B cell (primary cell): Measurements from ENCODE around the gene RAB2B. TPM values are rescaled to one million over a fixed set of nuclear protein-coding genes. Genes with fewer than 3 reads are reported as not detected.
A peak's percentile ranks its signal among the peaks of the same experiment; 100 is the strongest.
"Not testable (repeated sequence)": the region's sequence is repeated elsewhere in the genome, so short reads cannot be mapped to it uniquely, and the experiment has no call there.

Experiments
- ATAC-seq: fragments of 200-7000 bp; cut with Tn5 transposase; one replicate; pipeline ENCODE4 v1.10.0; 2021; ENCODE audit warnings: low read depth, mild to moderate bottlenecking, moderate number of reproducible peaks, moderate library complexity
- CTCF ChIA-PET: fragments of 350-600 bp; sonication (Branson Sonifier 250); formaldehyde crosslinking; loops from one replicate; lab custom pipeline; 2021; ENCODE audit warnings: antibody characterized with exemption, inconsistent platforms; lab: Charles Lee
- POLR2A ChIA-PET: fragments of 350-600 bp; sonication (Branson Sonifier 250); formaldehyde crosslinking; loops from one replicate; lab custom pipeline; 2021; ENCODE audit warnings: antibody characterized with exemption; lab: Charles Lee
- DNase-seq: peaks from one replicate; pipeline ENCODE4 v3.0.0; 2013
- H2AFZ ChIP-seq: 2 replicates; pipeline ENCODE4 v1.6.1; 2012; ENCODE audit warnings: mild to moderate bottlenecking, low read depth, low read length; ENCODE audit not compliant: insufficient read depth, poor library complexity, severe bottlenecking
- H3K27ac ChIP-seq, 2 donors: 1 replicate in 1 of 2; 2 replicates in 1 of 2; pipeline ENCODE4 v1.5.1; 2012 to 2013; ENCODE audit warnings: low read length in 2 of 2, mild to moderate bottlenecking in 2 of 2, moderate library complexity in 1 of 2
- H3K27me3 ChIP-seq, 4 experiments: fragments of 200-600 bp in 1 of 4; sonication (generic) in 1 of 4; replicated peaks in 1 of 4; 1 replicate in 2 of 4; 2 replicates in 2 of 4; pipeline versions ENCODE4 v1.6.1 to v1.7.0; 2013 to 2016; ENCODE audit warnings: low read length in 3 of 4, mild to moderate bottlenecking in 2 of 4, mixed read lengths in 1 of 4, moderate library complexity in 1 of 4; ENCODE audit not compliant: insufficient read depth in 4 of 4, control insufficient read depth in 3 of 4; ENCODE audit errors: control extremely low read depth in 1 of 4
- H3K36me3 ChIP-seq, 2 experiments: replicated peaks in 1 of 2; 1 replicate in 1 of 2; 2 replicates in 1 of 2; pipeline versions ENCODE4 v1.6.1 to v1.7.1; 2013; ENCODE audit warnings: low read length in 1 of 2; ENCODE audit not compliant: insufficient read depth in 2 of 2, control insufficient read depth in 1 of 2; ENCODE audit errors: control extremely low read depth in 1 of 2, extremely low read depth in 1 of 2
- H3K4me1 ChIP-seq, 2 donors: fragments of 200-600 bp in 1 of 2; sonication (generic) in 1 of 2; 1 replicate in 1 of 2; 2 replicates in 1 of 2; pipeline versions ENCODE4 v1.5.1 to v1.6.1; 2013 to 2017; ENCODE audit warnings: low read length in 2 of 2; ENCODE audit not compliant: control insufficient read depth in 2 of 2, insufficient read depth in 2 of 2
- H3K4me2 ChIP-seq: replicated peaks from 2 replicates; pipeline ENCODE3; 2012; ENCODE audit warnings: mild to moderate bottlenecking, low read depth, low read length; ENCODE audit not compliant: poor library complexity, severe bottlenecking
- H3K4me3 ChIP-seq, 5 experiments: fragments of 200-600 bp in 1 of 5; sonication (generic) in 1 of 5; 1 replicate in 3 of 5; 2 replicates in 2 of 5; pipeline versions ENCODE4 v1.5.1 to v1.7.0; 2011 to 2016; ENCODE audit warnings: low read length in 4 of 5, mild to moderate bottlenecking in 4 of 5, low read depth in 2 of 5, control low read depth in 1 of 5, moderate library complexity in 1 of 5; ENCODE audit not compliant: insufficient read depth in 1 of 5; ENCODE audit errors: control extremely low read depth in 1 of 5, extremely low read depth in 1 of 5
- H3K79me2 ChIP-seq: fragments of 200-600 bp; sonication (generic); one replicate; pipeline ENCODE4 v1.6.0; 2016; ENCODE audit warnings: low read length; ENCODE audit not compliant: control insufficient read depth, insufficient read depth
- H3K9ac ChIP-seq: fragments of 200-600 bp; sonication (generic); 2 replicates; pipeline ENCODE4 v1.6.1; 2017; ENCODE audit warnings: mild to moderate bottlenecking, low read length, moderate library complexity
- H3K9me3 ChIP-seq, 3 donors: one replicate each; pipeline versions ENCODE4 v1.6.1 to v1.7.1; 2013; ENCODE audit warnings: low read length in 2 of 3; ENCODE audit not compliant: control insufficient read depth in 2 of 3, insufficient read depth in 1 of 3; ENCODE audit errors: control extremely low read depth in 1 of 3
- H4K20me1 ChIP-seq: 2 replicates; pipeline ENCODE4 v1.6.0; 2012; ENCODE audit warnings: mild to moderate bottlenecking, low read length; ENCODE audit not compliant: insufficient read depth, control insufficient read depth, poor library complexity, severe bottlenecking
- H3K27ac Mint-ChIP-seq: one replicate; pipeline ENCODE4 v1.8.0; 2021; ENCODE audit warnings: mixed read lengths
- H3K27me3 Mint-ChIP-seq: one replicate; pipeline ENCODE4 v1.8.0; 2021; ENCODE audit warnings: mixed read lengths
- H3K4me1 Mint-ChIP-seq: one replicate; pipeline ENCODE4 v1.8.0; 2021; ENCODE audit warnings: mixed read lengths
- H3K4me3 Mint-ChIP-seq: one replicate; pipeline ENCODE4 v1.8.0; 2021; ENCODE audit warnings: mixed read lengths
- H3K9me3 Mint-ChIP-seq: one replicate; pipeline ENCODE4 v1.8.0; 2022; ENCODE audit warnings: mixed read lengths; ENCODE audit not compliant: insufficient read depth
- EZH2 ChIP-seq: IDR thresholded peaks from 2 replicates; pipeline ENCODE4 v1.6.1; 2012; ENCODE audit warnings: borderline replicate concordance, low read depth, mild to moderate bottlenecking, moderate library complexity, low read length; ENCODE audit not compliant: insufficient read depth, poor library complexity, severe bottlenecking
- WGBS: methylation state at CpG from one replicate; pipeline ENCODE4 v1.1.5; 2013; ENCODE audit warnings: missing lambda C conversion rate; ENCODE audit not compliant: insufficient coverage; 5-methylcytosine and 5-hydroxymethylcytosine counted together
- intact Hi-C: fragments of 100-400 bp; cut with micrococcal nuclease; formaldehyde crosslinking; loops from one replicate; pipeline ENCODE4 v1.10.0; 2022
- polyA plus RNA-seq: library from polyadenylated mRNA; depleted of rRNA; stranded (reverse); fragments of >200 nt; gene quantifications from 2 replicates; pipeline ENCODE4 v1.2.3, GENCODE V29; 2012
- total RNA-seq, 2 donors: library from RNA; stranded (reverse); fragments of 120-200 nt in 1 of 2; gene quantifications; 1 replicate in 1 of 2; 2 replicates in 1 of 2; pipeline versions ENCODE4 v1.2.3 to v1.2.4, GENCODE V29; 2013 to 2022
- TF ChIP-seq, protein P1 (sequence below): fragments of 200-600 bp; IDR thresholded peaks from one replicate; pipeline ENCODE4 v1.8.0; 2022; ENCODE audit warnings: antibody characterized with exemption, mild to moderate bottlenecking

Gene RAB2B
- total and polyA plus RNA-seq, 2 donors (not counting 1 experiment from before 2014, with no cell fraction given), result 13.3 to 46.5 TPM

DNA sequence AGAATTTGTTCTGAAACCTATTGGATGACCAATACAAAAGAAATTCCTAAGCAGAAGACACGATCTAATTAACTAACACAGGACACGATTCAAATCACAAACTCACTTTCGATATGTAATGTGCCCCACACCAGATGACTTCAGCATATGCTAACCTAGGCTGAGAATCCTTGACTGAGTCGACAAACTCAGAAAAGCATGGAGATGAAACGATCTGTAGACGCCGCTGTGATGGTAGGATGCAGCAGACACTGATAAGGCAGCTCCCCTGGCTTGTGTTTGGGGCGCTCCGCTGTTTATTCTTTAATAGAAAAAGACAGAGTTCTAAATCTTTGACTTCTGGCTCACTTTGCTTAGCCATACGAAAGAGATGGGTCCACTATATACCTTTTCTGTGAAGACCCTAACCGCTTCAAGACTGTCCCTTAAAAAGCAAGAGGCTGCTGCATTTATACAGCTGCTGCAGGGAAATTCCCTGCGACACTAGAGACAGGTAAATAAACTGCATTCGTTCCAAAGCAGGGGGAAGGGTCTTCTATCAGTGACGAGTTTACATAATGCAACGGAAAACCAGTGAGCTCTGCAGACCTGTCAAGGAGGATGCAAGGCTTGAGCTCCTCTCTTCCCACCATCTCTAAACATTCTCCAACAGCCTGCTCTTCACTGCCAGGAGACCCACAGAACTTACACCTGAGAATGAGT, 21.8 kb downstream of the RAB2B start:
- Mint-ChIP-seq H3K9me3 (no peaks in the 10 kb centered on the region), H3K27me3 (no peaks in the 10 kb centered on the region), H3K27ac (peak overlapping the region; percentile 100), H3K4me1 (peaks cover 42% of the 10 kb centered on the region), H3K4me3 (peak overlapping the region; percentile 100)
- peak; percentile 31 for DNase-seq
- ChIA-PET POLR2A (interaction anchor here (0.9 to 3.6 kb wide), 3 partner anchors 18 to 70 kb away, joined by 4 to 53 read pairs (median 21); partner anchors contain the start of genes RAB2B and TOX4), CTCF (interaction anchor here (1.0 to 3.4 kb wide), 6 partner anchors 9 to 44 kb away, joined by 3 to 50 read pairs (median 4); no protein-coding TSS in a partner anchor)
- no peak for ATAC-seq
- H4K20me1 ChIP-seq, result peaks cover 5% of the 10 kb centered on the region
- peak overlapping the region; percentile 98 for H2AFZ ChIP-seq
- peak overlapping the region; percentile 69 to 95 (median 94) for H3K4me3 ChIP-seq
- no peaks in the 10 kb centered on the region for H3K9me3 ChIP-seq
- peaks cover 11 to 17% of the 10 kb centered on the region in 2 donors for H3K4me1 ChIP-seq
- H3K9ac ChIP-seq, result peak overlapping the region; percentile 77
- H3K79me2 ChIP-seq, result peaks cover 57% of the 10 kb centered on the region
- H3K4me2 ChIP-seq, result peak overlapping the region; percentile 76
- H3K27ac ChIP-seq, result peak overlapping the region in 1 of 2 donors; percentile 63
- H3K36me3 ChIP-seq, result peaks cover 0 to 9% of the 10 kb centered on the region in 2 experiments
- no peaks in the 10 kb centered on the region for H3K27me3 ChIP-seq
- intact Hi-C loops, result loop anchor here (10.0 kb wide), 1 partner anchor 990 kb away; the partner anchor contains the start of genes PIP4P1 and PNP
- 55% methylated on average over 4 of the region's 15 CpGs for WGBS
- TF ChIP-seq, protein P1, sequence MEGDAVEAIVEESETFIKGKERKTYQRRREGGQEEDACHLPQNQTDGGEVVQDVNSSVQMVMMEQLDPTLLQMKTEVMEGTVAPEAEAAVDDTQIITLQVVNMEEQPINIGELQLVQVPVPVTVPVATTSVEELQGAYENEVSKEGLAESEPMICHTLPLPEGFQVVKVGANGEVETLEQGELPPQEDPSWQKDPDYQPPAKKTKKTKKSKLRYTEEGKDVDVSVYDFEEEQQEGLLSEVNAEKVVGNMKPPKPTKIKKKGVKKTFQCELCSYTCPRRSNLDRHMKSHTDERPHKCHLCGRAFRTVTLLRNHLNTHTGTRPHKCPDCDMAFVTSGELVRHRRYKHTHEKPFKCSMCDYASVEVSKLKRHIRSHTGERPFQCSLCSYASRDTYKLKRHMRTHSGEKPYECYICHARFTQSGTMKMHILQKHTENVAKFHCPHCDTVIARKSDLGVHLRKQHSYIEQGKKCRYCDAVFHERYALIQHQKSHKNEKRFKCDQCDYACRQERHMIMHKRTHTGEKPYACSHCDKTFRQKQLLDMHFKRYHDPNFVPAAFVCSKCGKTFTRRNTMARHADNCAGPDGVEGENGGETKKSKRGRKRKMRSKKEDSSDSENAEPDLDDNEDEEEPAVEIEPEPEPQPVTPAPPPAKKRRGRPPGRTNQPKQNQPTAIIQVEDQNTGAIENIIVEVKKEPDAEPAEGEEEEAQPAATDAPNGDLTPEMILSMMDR, result no peak
- no peak for TF ChIP-seq EZH2

- peaks cover 7 to 11% of the 10 kb centered on the region in 2 donors for H3K4me1 ChIP-seq
- no peaks in the 10 kb centered on the region for H3K9me3 Mint-ChIP-seq
- intact Hi-C loops, result loop anchor here (10.0 kb wide), 1 partner anchor 985 kb away; the partner anchor contains the start of genes PIP4P1 and PNP
- H3K4me2 ChIP-seq, result no peak overlapping the region
- no peaks in the 10 kb centered on the region for H3K27me3 Mint-ChIP-seq
- no peak overlapping the region for H3K4me3 Mint-ChIP-seq
- POLR2A ChIA-PET, result no interaction called here
- CTCF ChIA-PET, result interaction anchor here (1.1 kb wide), 1 partner anchor 13 kb away, joined by 3 read pairs; no protein-coding TSS in a partner anchor
- TF ChIP-seq, protein P1, result no peak
- no peak for TF ChIP-seq EZH2
- ATAC-seq (no peak), DNase-seq (no peak)
- H3K79me2 ChIP-seq, result peaks cover 98% of the 10 kb centered on the region
- H3K27me3 ChIP-seq, result no peaks in the 10 kb centered on the region
- no peak overlapping the region for H2AFZ ChIP-seq
- no peak overlapping the region for H3K9ac ChIP-seq
- no peak overlapping the region for H3K27ac ChIP-seq
- 60% methylated on average over 1 of the region's 1 CpG for WGBS
- H4K20me1 ChIP-seq, result peaks cover 35% of the 10 kb centered on the region
- H3K4me3 ChIP-seq, result no peak overlapping the region
- H3K36me3 ChIP-seq, result peaks cover 4 to 6% of the 10 kb centered on the region in 2 experiments
- no peak overlapping the region for H3K27ac Mint-ChIP-seq
- no peaks in the 10 kb centered on the region for H3K9me3 ChIP-seq
- H3K4me1 Mint-ChIP-seq, result peaks cover 43% of the 10 kb centered on the region
Observed at GRCh38 chr14:21449899-21450216, 26.9 kb downstream of the RAB2B start.

DNA sequence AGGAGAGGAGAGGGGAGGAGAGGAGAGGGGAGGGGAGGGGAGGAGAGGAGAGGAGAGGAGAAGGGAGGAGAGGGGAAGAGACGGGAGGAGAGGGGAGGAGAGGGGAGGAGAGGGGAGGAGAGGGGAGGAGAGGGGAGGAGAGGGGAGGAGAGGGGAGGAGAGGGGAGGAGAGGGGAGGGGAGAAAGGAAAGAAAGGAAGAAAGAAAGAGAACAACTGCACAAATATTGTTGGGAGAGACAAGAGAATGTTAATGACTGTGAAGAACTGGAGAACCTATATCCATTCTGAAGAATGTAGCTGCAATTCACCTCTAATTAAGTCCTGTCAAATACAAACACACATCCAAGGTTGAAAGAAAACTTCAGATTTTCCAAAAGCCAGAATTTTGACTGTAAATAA, 34.1 kb downstream of the RAB2B start:
- H3K4me3 ChIP-seq, H2AFZ ChIP-seq, H3K4me3 Mint-ChIP-seq, H3K9ac ChIP-seq, H3K4me2 ChIP-seq, intact Hi-C loops, ATAC-seq, H3K27ac Mint-ChIP-seq, H3K27me3 Mint-ChIP-seq, H3K27ac ChIP-seq, CTCF ChIA-PET, H3K36me3 ChIP-seq, POLR2A ChIA-PET, H3K9me3 ChIP-seq, H3K27me3 ChIP-seq, H3K9me3 Mint-ChIP-seq, H3K4me1 ChIP-seq, DNase-seq: not testable (repeated sequence)
- peaks cover 97% of the 10 kb centered on the region for H3K79me2 ChIP-seq
- H3K4me1 Mint-ChIP-seq, result peaks cover 27% of the 10 kb centered on the region
- WGBS, result no CpG with 5 or more reads among the region's 1 CpG
- H4K20me1 ChIP-seq, result peaks cover 14% of the 10 kb centered on the region
